ENCODE measurements around the gene PRND. TPM values are rescaled to one million over a fixed set of nuclear protein-coding genes. Genes with fewer than 3 reads are reported as not detected.
A peak's percentile ranks its signal among the peaks of the same experiment; 100 is the strongest.

The PRND gene
- total and polyA plus RNA-seq, 10 of the 15 experiments (the other 5 are each of a cell fraction or from before 2014, with no cell fraction given): not detected

DNA sequence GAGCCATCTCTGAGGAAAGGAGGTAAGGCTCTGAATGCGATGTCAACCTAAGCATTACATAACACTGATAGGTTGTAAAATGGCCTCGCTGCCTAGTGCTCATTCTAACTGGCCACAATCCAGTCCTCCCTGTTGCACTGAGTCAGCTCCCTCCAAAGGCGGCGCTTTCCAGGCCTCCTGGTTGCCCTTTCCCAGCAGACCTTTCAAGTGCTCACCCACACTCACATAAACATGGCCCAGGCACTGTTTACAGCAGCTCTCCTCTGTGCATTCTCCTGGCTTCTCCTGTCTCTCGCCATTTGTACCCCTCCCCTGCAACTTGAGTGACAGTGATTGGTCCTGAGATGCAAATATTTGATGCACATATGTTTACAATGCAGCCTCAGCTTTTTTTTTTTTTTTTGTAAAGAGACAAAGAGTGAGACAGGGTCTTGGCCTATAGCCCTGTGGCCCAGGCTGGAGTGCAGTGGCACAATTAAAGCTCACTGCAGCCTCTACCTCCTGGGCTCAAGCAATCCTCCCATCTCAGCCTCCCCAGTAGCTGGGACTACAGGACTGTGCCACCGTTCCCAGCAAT lies 36.8 kb upstream of the PRND start:
- Histone ChIP-seq H3K9ac (ENCODE audit: control insufficient read depth, insufficient read depth, low read length) (no peak overlapping the region), H3K27me3 (replicated peaks in 1 of 2; ENCODE audit: control insufficient read depth in 2 of 2, insufficient read depth in 2 of 2, low read length in 1 of 2) (no peaks in the 10 kb centered on the region; a peak in 3 of 4 replicates), H3K79me2 (ENCODE audit: control insufficient read depth, insufficient read depth, low read length) (no peaks in the 10 kb centered on the region), H4K20me1 (ENCODE audit: control insufficient read depth, insufficient read depth) (no peaks in the 10 kb centered on the region), H3K4me1 (ENCODE audit: control insufficient read depth, insufficient read depth, low read length) (no peaks in the 10 kb centered on the region), H2AFZ (ENCODE audit: control insufficient read depth, low read depth, low read length) (no peak overlapping the region), H3K9me3 (replicated peaks; ENCODE audit: control insufficient read depth, insufficient read depth, low read length) (no peaks in the 10 kb centered on the region), H3K4me2 (ENCODE audit: control insufficient read depth, insufficient read depth) (no peak overlapping the region), H3K36me3 (ENCODE audit: control insufficient read depth in 2 of 2, insufficient read depth in 2 of 2, low read length in 1 of 2) (no peaks in the 10 kb centered on the region), H3K4me3 (no peak overlapping the region), H3K27ac (ENCODE audit: control insufficient read depth, insufficient read depth) (no peak overlapping the region)
- no peak for TF ChIP-seq NRF1 (conservative IDR thresholded peaks at IDR 0.05; ENCODE audit: low read depth, low read length)
- no peak for TF ChIP-seq NR2F1 (conservative IDR thresholded peaks at IDR 0.05)
- TF ChIP-seq CREB1 (IDR thresholded peaks at IDR 0.05; ENCODE audit: low read depth): no peak
- TF ChIP-seq, protein P1, sequence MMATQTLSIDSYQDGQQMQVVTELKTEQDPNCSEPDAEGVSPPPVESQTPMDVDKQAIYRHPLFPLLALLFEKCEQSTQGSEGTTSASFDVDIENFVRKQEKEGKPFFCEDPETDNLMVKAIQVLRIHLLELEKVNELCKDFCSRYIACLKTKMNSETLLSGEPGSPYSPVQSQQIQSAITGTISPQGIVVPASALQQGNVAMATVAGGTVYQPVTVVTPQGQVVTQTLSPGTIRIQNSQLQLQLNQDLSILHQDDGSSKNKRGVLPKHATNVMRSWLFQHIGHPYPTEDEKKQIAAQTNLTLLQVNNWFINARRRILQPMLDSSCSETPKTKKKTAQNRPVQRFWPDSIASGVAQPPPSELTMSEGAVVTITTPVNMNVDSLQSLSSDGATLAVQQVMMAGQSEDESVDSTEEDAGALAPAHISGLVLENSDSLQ (IDR thresholded peaks at IDR 0.05): 0 out of 2 replicates have a peak, but pooled peaks have one; percentile 12
- FAIRE-seq: no peak
- ATAC-seq: no peak
- WGBS (ENCODE audit: insufficient coverage, insufficient replicate concordance, low lambda C conversion rate, missing lambda C conversion rate): 88% methylated on average over 6 of the region's 6 CpGs
- BruUV-seq (replicated peaks): no TSS peak
- SMC1A ChIA-PET (ENCODE audit: uncharacterized antibody, unreplicated experiment): no interaction called here
- RAD21 ChIA-PET (ENCODE audit: unreplicated experiment): no interaction called here
- in situ Hi-C loops (cut with MboI): no loop called here
- CTCF ChIA-PET: no interaction called here
- intact Hi-C loops (cut with micrococcal nuclease; ENCODE audit: unreplicated experiment): no loop called here
- DNase-seq (ENCODE audit: low read depth, low spot score): no peak
- POLR2A ChIA-PET: interaction anchor here (0.6 to 0.7 kb wide), 2 partner anchors 489 to 963 kb away, joined by 3 to 12 read pairs; no protein-coding TSS in a partner anchor

DNA sequence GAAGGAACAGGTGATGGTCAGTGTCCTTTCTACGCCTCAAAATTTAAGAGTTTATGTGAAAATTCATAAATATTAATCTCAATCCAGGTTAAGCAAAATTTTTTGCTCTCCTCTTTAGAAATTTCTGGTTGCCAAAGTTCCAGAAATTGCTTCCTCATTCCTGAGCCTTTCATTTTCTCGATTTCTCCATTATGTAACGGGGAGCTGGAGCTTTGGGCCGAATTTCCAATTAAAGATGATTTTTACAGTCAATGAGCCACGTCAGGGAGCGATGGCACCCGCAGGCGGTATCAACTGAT lies 35.8 kb upstream of the PRND start:
- WGBS (ENCODE audit: insufficient coverage, insufficient replicate concordance, low lambda C conversion rate, missing lambda C conversion rate): 5% methylated on average over 8 of the region's 8 CpGs
- SMC1A ChIA-PET (ENCODE audit: uncharacterized antibody, unreplicated experiment): no interaction called here

More for the DNA sequence above, 35.8 kb upstream of the PRND start:
- ChIA-PET RAD21 (ENCODE audit: unreplicated experiment) (no interaction called here), POLR2A (no interaction called here), CTCF (no interaction called here)
- Histone ChIP-seq H3K79me2 (ENCODE audit: control insufficient read depth, insufficient read depth, low read length) (no peaks in the 10 kb centered on the region), H3K9ac (ENCODE audit: control insufficient read depth, insufficient read depth, low read length) (peak overlapping the region; percentile 43), H3K36me3 (ENCODE audit: control insufficient read depth in 2 of 2, insufficient read depth in 2 of 2, low read length in 1 of 2) (no peaks in the 10 kb centered on the region), H4K20me1 (ENCODE audit: control insufficient read depth, insufficient read depth) (no peaks in the 10 kb centered on the region), H3K9me3 (replicated peaks; ENCODE audit: control insufficient read depth, insufficient read depth, low read length) (no peaks in the 10 kb centered on the region), H3K4me1 (ENCODE audit: control insufficient read depth, insufficient read depth, low read length) (no peaks in the 10 kb centered on the region), H3K4me2 (ENCODE audit: control insufficient read depth, insufficient read depth) (peak overlapping the region; percentile 73), H3K27ac (ENCODE audit: control insufficient read depth, insufficient read depth) (no peak overlapping the region), H3K27me3 (replicated peaks in 1 of 2; ENCODE audit: control insufficient read depth in 2 of 2, insufficient read depth in 2 of 2, low read length in 1 of 2) (no peaks in the 10 kb centered on the region; a peak in 3 of 4 replicates), H2AFZ (ENCODE audit: control insufficient read depth, low read depth, low read length) (peak overlapping the region; percentile 42), H3K4me3 (peak overlapping the region; percentile 68)
- TF ChIP-seq MTA2 (IDR thresholded peaks at IDR 0.05; ENCODE audit: low read depth): no peak
- TF ChIP-seq CHD4 (IDR thresholded peaks at IDR 0.05): no peak
- no peak for TF ChIP-seq MYB (IDR thresholded peaks at IDR 0.05; ENCODE audit: borderline replicate concordance, low read depth, low read length)
- no peak for TF ChIP-seq ZNF622 (IDR thresholded peaks at IDR 0.05)
- TF ChIP-seq ZSCAN29 (IDR thresholded peaks at IDR 0.05): no peak
- no peak for TF ChIP-seq NBN (IDR thresholded peaks at IDR 0.05)
- TF ChIP-seq ASH2L (IDR thresholded peaks at IDR 0.05; ENCODE audit: borderline replicate concordance, low read depth): no peak
- no peak for TF ChIP-seq TCF3 (IDR thresholded peaks at IDR 0.05; ENCODE audit: borderline replicate concordance, insufficient read depth, low read depth, low read length)
- TF ChIP-seq RB1 (IDR thresholded peaks at IDR 0.05; ENCODE audit: borderline replicate concordance): no peak
- TF ChIP-seq WRNIP1 (IDR thresholded peaks at IDR 0.05; ENCODE audit: borderline replicate concordance, low read depth, low read length): no peak
- TF ChIP-seq TARDBP (IDR thresholded peaks at IDR 0.05; ENCODE audit: borderline replicate concordance): no peak
- TF ChIP-seq FOXM1 (IDR thresholded peaks at IDR 0.05; ENCODE audit: low read depth, low read length): no peak
- TF ChIP-seq SIN3A (IDR thresholded peaks at IDR 0.05; ENCODE audit: low read depth, low read length): no peak
- ATAC-seq (no peak), FAIRE-seq (peak; percentile 31), DNase-seq (ENCODE audit: low read depth, low spot score) (no peak)
- intact Hi-C loops (cut with micrococcal nuclease; ENCODE audit: unreplicated experiment): no loop called here
- BruUV-seq (replicated peaks): no TSS peak
- in situ Hi-C loops (cut with MboI): no loop called here
